GM12878 (cell line): ENCODE results near the gene CRACDL.

Experiments used
- CREM ChIP-seq: IDR thresholded peaks from 2 replicates; pipeline ENCODE4 v1.6.1; 2014; ENCODE audit warnings: antibody characterized with exemption, low read depth
- ZNF207 ChIP-seq: fragments of 450-650 bp; IDR thresholded peaks from 2 replicates; pipeline ENCODE4 v1.6.1; 2014; ENCODE audit warnings: antibody characterized with exemption, mild to moderate bottlenecking, borderline replicate concordance

DNA sequence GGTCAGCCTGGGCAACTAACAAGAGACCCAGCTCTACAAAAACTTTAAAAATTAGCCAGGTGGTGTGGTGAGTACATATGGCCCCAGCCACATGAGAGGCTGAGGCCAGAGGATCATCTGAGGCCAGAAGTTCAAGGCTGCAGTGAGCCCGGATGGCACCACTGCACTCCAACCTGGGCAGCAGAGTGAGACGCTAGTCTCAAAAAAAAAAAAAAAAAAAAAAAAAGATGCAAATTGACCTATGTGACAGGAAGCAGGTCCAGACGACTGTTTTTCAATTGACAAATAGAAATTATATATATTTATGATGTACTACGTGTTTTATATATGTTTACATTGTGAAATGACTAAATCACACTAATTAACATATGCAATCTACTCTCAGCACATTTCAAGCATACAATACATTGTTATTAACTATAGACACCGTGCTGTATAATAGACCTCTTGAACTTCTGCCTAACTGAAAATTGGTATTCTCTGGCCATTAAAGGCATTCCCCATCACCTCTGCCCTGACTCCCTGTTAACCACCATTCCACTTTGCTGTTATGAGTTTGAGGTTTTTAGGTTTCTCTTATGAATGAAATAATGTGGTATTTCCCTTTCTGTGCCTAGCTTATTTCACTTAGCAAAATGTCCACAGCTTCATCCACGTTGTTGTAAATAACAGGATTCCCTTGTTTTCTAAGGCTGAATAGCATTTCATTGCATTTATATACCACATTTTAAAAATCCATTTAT, 172.6 kb downstream of the CRACDL start:
- no peak for TF ChIP-seq ZNF207
- no peak for TF ChIP-seq CREM
